ENCODE measurements around the gene MAML2. TPM values are rescaled to one million over a fixed set of nuclear protein-coding genes. Genes with fewer than 3 reads are reported as not detected.

MAML2 gene
- total and polyA plus RNA-seq, 4 donors: 0.56 to 2.1 (median 1.4) TPM

- 75% methylated on average over 12 of the region's 12 CpGs for WGBS
- Histone ChIP-seq H3K9me3 (ENCODE audit: control insufficient read depth in 4 of 4, low read length in 3 of 4) (no peaks in the 10 kb centered on the region), H3K4me1 (ENCODE audit: control insufficient read depth in 4 of 4, insufficient read depth in 4 of 4, low read length in 3 of 4) (no peaks in the 10 kb centered on the region), H3K4me3 (ENCODE audit: low read depth in 1 of 3, low read length in 3 of 3) (no peak overlapping the region), H3K36me3 (ENCODE audit: control insufficient read depth in 4 of 4, insufficient read depth in 3 of 4, low read depth in 1 of 4, low read length in 3 of 4) (no peaks in the 10 kb centered on the region), H3K27me3 (ENCODE audit: control insufficient read depth in 4 of 4, insufficient read depth in 4 of 4, low read length in 3 of 4) (no peaks in the 10 kb centered on the region), H3K9ac (ENCODE audit: low read depth in 1 of 2, low read length in 2 of 2) (no peak overlapping the region), H3K27ac (ENCODE audit: low read depth in 1 of 2, low read length in 2 of 2) (no peak overlapping the region)
- DNase-seq (ENCODE audit: low spot score): no peak
- TF ChIP-seq NR2F2 (IDR thresholded peaks at IDR 0.05) (peak; percentile 27), HNF4G (IDR thresholded peaks at IDR 0.05) (no peak)
Observed at GRCh38 chr11:96178049-96178886, 164.7 kb downstream of the MAML2 start.

- Histone ChIP-seq H3K36me3 (ENCODE audit: control insufficient read depth in 4 of 4, insufficient read depth in 3 of 4, low read depth in 1 of 4, low read length in 3 of 4) (no peaks in the 10 kb centered on the region), H3K4me1 (ENCODE audit: control insufficient read depth in 4 of 4, insufficient read depth in 4 of 4, low read length in 3 of 4) (no peaks in the 10 kb centered on the region), H3K9me3 (ENCODE audit: control insufficient read depth in 4 of 4, low read length in 3 of 4) (no peaks in the 10 kb centered on the region), H3K4me3 (ENCODE audit: low read depth in 1 of 3, low read length in 3 of 3) (no peak overlapping the region), H3K27ac (ENCODE audit: low read depth in 1 of 2, low read length in 2 of 2) (no peak overlapping the region), H3K27me3 (ENCODE audit: control insufficient read depth in 4 of 4, insufficient read depth in 4 of 4, low read length in 3 of 4) (no peaks in the 10 kb centered on the region), H3K9ac (ENCODE audit: low read depth in 1 of 2, low read length in 2 of 2) (no peak overlapping the region)
- TF ChIP-seq, protein P1, sequence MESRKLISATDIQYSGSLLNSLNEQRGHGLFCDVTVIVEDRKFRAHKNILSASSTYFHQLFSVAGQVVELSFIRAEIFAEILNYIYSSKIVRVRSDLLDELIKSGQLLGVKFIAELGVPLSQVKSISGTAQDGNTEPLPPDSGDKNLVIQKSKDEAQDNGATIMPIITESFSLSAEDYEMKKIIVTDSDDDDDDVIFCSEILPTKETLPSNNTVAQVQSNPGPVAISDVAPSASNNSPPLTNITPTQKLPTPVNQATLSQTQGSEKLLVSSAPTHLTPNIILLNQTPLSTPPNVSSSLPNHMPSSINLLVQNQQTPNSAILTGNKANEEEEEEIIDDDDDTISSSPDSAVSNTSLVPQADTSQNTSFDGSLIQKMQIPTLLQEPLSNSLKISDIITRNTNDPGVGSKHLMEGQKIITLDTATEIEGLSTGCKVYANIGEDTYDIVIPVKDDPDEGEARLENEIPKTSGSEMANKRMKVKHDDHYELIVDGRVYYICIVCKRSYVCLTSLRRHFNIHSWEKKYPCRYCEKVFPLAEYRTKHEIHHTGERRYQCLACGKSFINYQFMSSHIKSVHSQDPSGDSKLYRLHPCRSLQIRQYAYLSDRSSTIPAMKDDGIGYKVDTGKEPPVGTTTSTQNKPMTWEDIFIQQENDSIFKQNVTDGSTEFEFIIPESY (IDR thresholded peaks at IDR 0.05): no peak
- TF ChIP-seq, protein P2, sequence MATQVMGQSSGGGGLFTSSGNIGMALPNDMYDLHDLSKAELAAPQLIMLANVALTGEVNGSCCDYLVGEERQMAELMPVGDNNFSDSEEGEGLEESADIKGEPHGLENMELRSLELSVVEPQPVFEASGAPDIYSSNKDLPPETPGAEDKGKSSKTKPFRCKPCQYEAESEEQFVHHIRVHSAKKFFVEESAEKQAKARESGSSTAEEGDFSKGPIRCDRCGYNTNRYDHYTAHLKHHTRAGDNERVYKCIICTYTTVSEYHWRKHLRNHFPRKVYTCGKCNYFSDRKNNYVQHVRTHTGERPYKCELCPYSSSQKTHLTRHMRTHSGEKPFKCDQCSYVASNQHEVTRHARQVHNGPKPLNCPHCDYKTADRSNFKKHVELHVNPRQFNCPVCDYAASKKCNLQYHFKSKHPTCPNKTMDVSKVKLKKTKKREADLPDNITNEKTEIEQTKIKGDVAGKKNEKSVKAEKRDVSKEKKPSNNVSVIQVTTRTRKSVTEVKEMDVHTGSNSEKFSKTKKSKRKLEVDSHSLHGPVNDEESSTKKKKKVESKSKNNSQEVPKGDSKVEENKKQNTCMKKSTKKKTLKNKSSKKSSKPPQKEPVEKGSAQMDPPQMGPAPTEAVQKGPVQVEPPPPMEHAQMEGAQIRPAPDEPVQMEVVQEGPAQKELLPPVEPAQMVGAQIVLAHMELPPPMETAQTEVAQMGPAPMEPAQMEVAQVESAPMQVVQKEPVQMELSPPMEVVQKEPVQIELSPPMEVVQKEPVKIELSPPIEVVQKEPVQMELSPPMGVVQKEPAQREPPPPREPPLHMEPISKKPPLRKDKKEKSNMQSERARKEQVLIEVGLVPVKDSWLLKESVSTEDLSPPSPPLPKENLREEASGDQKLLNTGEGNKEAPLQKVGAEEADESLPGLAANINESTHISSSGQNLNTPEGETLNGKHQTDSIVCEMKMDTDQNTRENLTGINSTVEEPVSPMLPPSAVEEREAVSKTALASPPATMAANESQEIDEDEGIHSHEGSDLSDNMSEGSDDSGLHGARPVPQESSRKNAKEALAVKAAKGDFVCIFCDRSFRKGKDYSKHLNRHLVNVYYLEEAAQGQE (IDR thresholded peaks at IDR 0.05): no peak
- TF ChIP-seq EGR1 (IDR thresholded peaks at IDR 0.05; ENCODE audit: low read depth in 2 of 2) (no peak), MAX (IDR thresholded peaks at IDR 0.05) (no peak), FOXA1 (IDR thresholded peaks at IDR 0.05) (no peak), RAD21 (IDR thresholded peaks at IDR 0.05) (no peak), RXRA (IDR thresholded peaks at IDR 0.05) (no peak), NR2F2 (IDR thresholded peaks at IDR 0.05) (no peak), HNF4G (IDR thresholded peaks at IDR 0.05) (no peak)
- TF ChIP-seq, protein P3, sequence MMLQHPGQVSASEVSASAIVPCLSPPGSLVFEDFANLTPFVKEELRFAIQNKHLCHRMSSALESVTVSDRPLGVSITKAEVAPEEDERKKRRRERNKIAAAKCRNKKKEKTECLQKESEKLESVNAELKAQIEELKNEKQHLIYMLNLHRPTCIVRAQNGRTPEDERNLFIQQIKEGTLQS (IDR thresholded peaks at IDR 0.05): no peak
- WGBS: 86% methylated on average over 3 of the region's 3 CpGs
- no peak for DNase-seq (ENCODE audit: low spot score)
Observed at GRCh38 chr11:96177146-96177545, 165.8 kb downstream of the MAML2 start.

DNA sequence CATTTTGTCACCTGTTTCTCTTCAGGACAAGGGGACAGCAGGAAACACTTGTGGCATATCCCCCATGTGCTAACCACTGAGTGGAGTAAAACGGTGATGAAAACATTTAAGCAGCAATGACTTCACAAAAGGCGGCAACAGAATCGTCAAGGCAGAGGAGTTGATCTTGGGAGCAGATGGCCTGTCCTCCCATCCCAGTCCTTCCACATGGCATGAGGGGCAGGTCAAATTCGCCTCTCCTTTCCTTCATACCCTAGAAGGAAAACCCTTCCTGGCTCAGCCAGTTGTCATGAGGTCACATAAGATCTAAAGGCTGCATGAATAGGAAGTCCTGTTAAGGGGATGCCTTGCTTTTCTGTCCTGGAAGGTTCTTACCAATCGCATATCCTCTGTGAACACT is 169.1 kb downstream of the MAML2 start:
- Histone ChIP-seq H3K36me3 (ENCODE audit: control insufficient read depth in 4 of 4, insufficient read depth in 3 of 4, low read depth in 1 of 4, low read length in 3 of 4) (no peaks in the 10 kb centered on the region), H3K9ac (ENCODE audit: low read depth in 1 of 2, low read length in 2 of 2) (no peak overlapping the region), H3K4me1 (ENCODE audit: control insufficient read depth in 4 of 4, insufficient read depth in 4 of 4, low read length in 3 of 4) (peaks cover 0 to 3% (median 0%) of the 10 kb centered on the region in 4 donors), H3K4me3 (ENCODE audit: low read depth in 1 of 3, low read length in 3 of 3) (no peak overlapping the region), H3K27ac (ENCODE audit: low read depth in 1 of 2, low read length in 2 of 2) (no peak overlapping the region), H3K9me3 (ENCODE audit: control insufficient read depth in 4 of 4, low read length in 3 of 4) (no peaks in the 10 kb centered on the region), H3K27me3 (ENCODE audit: control insufficient read depth in 4 of 4, insufficient read depth in 4 of 4, low read length in 3 of 4) (no peaks in the 10 kb centered on the region)
- DNase-seq (ENCODE audit: low spot score): no peak
- WGBS: 95% methylated on average over 5 of the region's 5 CpGs
- no peak for TF ChIP-seq GABPA (IDR thresholded peaks at IDR 0.05 in 1 of 2, conservative IDR thresholded peaks at IDR 0.05 in 1 of 2)
- TF ChIP-seq SP1 (IDR thresholded peaks at IDR 0.05): no peak
- no peak for TF ChIP-seq NR2F2 (IDR thresholded peaks at IDR 0.05)
- TF ChIP-seq EGR1 (IDR thresholded peaks at IDR 0.05; ENCODE audit: low read depth in 2 of 2): no peak
- TF ChIP-seq, protein P1 (IDR thresholded peaks at IDR 0.05): no peak
- TF ChIP-seq, protein P3 (IDR thresholded peaks at IDR 0.05): no peak
- TF ChIP-seq JUND (IDR thresholded peaks at IDR 0.05): no peak
- TF ChIP-seq HNF4A (conservative IDR thresholded peaks at IDR 0.05): no peak
- TF ChIP-seq, protein P4, sequence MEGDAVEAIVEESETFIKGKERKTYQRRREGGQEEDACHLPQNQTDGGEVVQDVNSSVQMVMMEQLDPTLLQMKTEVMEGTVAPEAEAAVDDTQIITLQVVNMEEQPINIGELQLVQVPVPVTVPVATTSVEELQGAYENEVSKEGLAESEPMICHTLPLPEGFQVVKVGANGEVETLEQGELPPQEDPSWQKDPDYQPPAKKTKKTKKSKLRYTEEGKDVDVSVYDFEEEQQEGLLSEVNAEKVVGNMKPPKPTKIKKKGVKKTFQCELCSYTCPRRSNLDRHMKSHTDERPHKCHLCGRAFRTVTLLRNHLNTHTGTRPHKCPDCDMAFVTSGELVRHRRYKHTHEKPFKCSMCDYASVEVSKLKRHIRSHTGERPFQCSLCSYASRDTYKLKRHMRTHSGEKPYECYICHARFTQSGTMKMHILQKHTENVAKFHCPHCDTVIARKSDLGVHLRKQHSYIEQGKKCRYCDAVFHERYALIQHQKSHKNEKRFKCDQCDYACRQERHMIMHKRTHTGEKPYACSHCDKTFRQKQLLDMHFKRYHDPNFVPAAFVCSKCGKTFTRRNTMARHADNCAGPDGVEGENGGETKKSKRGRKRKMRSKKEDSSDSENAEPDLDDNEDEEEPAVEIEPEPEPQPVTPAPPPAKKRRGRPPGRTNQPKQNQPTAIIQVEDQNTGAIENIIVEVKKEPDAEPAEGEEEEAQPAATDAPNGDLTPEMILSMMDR (IDR thresholded peaks at IDR 0.05; ENCODE audit: low read depth, low read length, missing input control): no peak
- TF ChIP-seq HNF4G (IDR thresholded peaks at IDR 0.05): no peak
- no peak for TF ChIP-seq RAD21 (IDR thresholded peaks at IDR 0.05)
- TF ChIP-seq FOXA2 (IDR thresholded peaks at IDR 0.05): no peak

Data from liver (tissue), 9 donors.